ENCODE results near the gene LMNTD1. TPM values are rescaled to one million over a fixed set of nuclear protein-coding genes. Genes with fewer than 3 reads are reported as not detected.

Gene LMNTD1
- total and polyA plus RNA-seq, 2 experiments from 2014 or later: not detected

- H3K27me3 Mint-ChIP-seq (ENCODE audit: insufficient read depth, low read depth, poor library complexity): peaks cover 2% of the 10 kb centered on the region
- no peaks in the 10 kb centered on the region for H3K79me2 ChIP-seq (replicated peaks; ENCODE audit: insufficient read depth)
- H3K27me3 ChIP-seq (ENCODE audit: insufficient read depth): no peaks in the 10 kb centered on the region
- no peak for TF ChIP-seq REST (IDR thresholded peaks at IDR 0.05; ENCODE audit: unreplicated experiment)
- TF ChIP-seq POLR2AphosphoS5 (IDR thresholded peaks at IDR 0.05; ENCODE audit: low read depth): no peak
- no peak for TF ChIP-seq EZH2 (IDR thresholded peaks at IDR 0.05; ENCODE audit: low read depth, unreplicated experiment)
- no peak for TF ChIP-seq JUNB (IDR thresholded peaks at IDR 0.05; ENCODE audit: unreplicated experiment)
- H3F3A ChIP-seq (replicated peaks; ENCODE audit: low read depth): no peaks in the 10 kb centered on the region
- H3K36me3 ChIP-seq (ENCODE audit: insufficient read depth): no peaks in the 10 kb centered on the region
- H2AFZ ChIP-seq: no peak overlapping the region
- H4K20me1 ChIP-seq (replicated peaks; ENCODE audit: insufficient read depth): no peaks in the 10 kb centered on the region
- H3K4me3 ChIP-seq: no peak overlapping the region
- H3K4me1 ChIP-seq (ENCODE audit: insufficient read depth): no peaks in the 10 kb centered on the region
- H3K27ac Mint-ChIP-seq: no peak overlapping the region
- H3K36me3 Mint-ChIP-seq (ENCODE audit: low read depth): no peaks in the 10 kb centered on the region
- no peak overlapping the region for H3K27ac ChIP-seq (ENCODE audit: low read depth)
- H3K4me2 ChIP-seq: no peak overlapping the region
- no peak for ATAC-seq
- no peaks in the 10 kb centered on the region for H3K4me1 Mint-ChIP-seq
- H3K9me2 ChIP-seq (ENCODE audit: insufficient read depth): no peaks in the 10 kb centered on the region
- no peaks in the 10 kb centered on the region for H3K9me3 Mint-ChIP-seq
- H3K4me3 Mint-ChIP-seq: no peak overlapping the region
- DNase-seq (ENCODE audit: low spot score): no peak
These were observed 72.9 kb downstream of the LMNTD1 start for GRCh38 chr12:25480145-25480544.

GRCh38 chr12:25477217-25477616 lies 75.9 kb downstream of the LMNTD1 start:
- no peaks in the 10 kb centered on the region for H3K4me1 ChIP-seq (ENCODE audit: insufficient read depth)
- H3K36me3 ChIP-seq (ENCODE audit: insufficient read depth): no peaks in the 10 kb centered on the region
- peaks cover 2% of the 10 kb centered on the region for H3K27me3 Mint-ChIP-seq (ENCODE audit: insufficient read depth, low read depth, poor library complexity)
- ATAC-seq (no peak), DNase-seq (ENCODE audit: low spot score) (no peak)
- H2AFZ ChIP-seq: no peak overlapping the region
- H3K79me2 ChIP-seq (replicated peaks; ENCODE audit: insufficient read depth): no peaks in the 10 kb centered on the region
- H3K27ac Mint-ChIP-seq: no peak overlapping the region
- H3K9me3 Mint-ChIP-seq: no peaks in the 10 kb centered on the region
- H3K4me3 Mint-ChIP-seq: no peak overlapping the region
- H3K4me2 ChIP-seq: no peak overlapping the region
- no peaks in the 10 kb centered on the region for H4K20me1 ChIP-seq (replicated peaks; ENCODE audit: insufficient read depth)
- H3K27ac ChIP-seq (ENCODE audit: low read depth): no peak overlapping the region
- no peak overlapping the region for H3K4me3 ChIP-seq
- H3K4me1 Mint-ChIP-seq: no peaks in the 10 kb centered on the region
- H3F3A ChIP-seq (replicated peaks; ENCODE audit: low read depth): no peaks in the 10 kb centered on the region
- no peaks in the 10 kb centered on the region for H3K27me3 ChIP-seq (ENCODE audit: insufficient read depth)
- no peaks in the 10 kb centered on the region for H3K9me2 ChIP-seq (ENCODE audit: insufficient read depth)
- H3K36me3 Mint-ChIP-seq (ENCODE audit: low read depth): no peaks in the 10 kb centered on the region
- no peak for TF ChIP-seq JUNB (IDR thresholded peaks at IDR 0.05; ENCODE audit: unreplicated experiment)
- TF ChIP-seq CREB1 (CRISPR knock-in tag; IDR thresholded peaks at IDR 0.05; ENCODE audit: low read depth): no peak
- no peak for TF ChIP-seq STAT1 (IDR thresholded peaks at IDR 0.05; ENCODE audit: unreplicated experiment)
- no peak for TF ChIP-seq POLR2AphosphoS5 (IDR thresholded peaks at IDR 0.05; ENCODE audit: low read depth)
- no peak for TF ChIP-seq EZH2phosphoT487 (IDR thresholded peaks at IDR 0.05; ENCODE audit: unreplicated experiment)
- TF ChIP-seq CTCF (conservative IDR thresholded peaks at IDR 0.05; ENCODE audit: low read depth in 2 of 2): no peak
- no peak for TF ChIP-seq NANOG (IDR thresholded peaks at IDR 0.05; ENCODE audit: borderline replicate concordance)
- TF ChIP-seq ETS1 (IDR thresholded peaks at IDR 0.05): no peak

Data from GM23338 (cell line).